RWPE1 (cell line): ENCODE data around the gene NPPB.

Source experiments
- CTCF ChIA-PET: fragments of 350-600 bp; sonication (Branson Sonifier 250); formaldehyde crosslinking; extraction: SDS; loops from one replicate; lab custom pipeline; 2021; lab: Yijun Ruan, JAX
- POLR2A ChIA-PET: fragments of 400-600 bp; formaldehyde crosslinking; extraction: SDS; loops from one replicate; lab custom pipeline; 2020; ENCODE audit warnings: antibody characterized with exemption; ENCODE audit not compliant: low non-redundant PET; lab: Yijun Ruan, JAX
- DNase-seq: peaks from one replicate; pipeline ENCODE4 v3.0.0; 2012; ENCODE audit warnings: low spot score
- H3K27ac ChIP-seq: fragments of 450-650 bp; 2 replicates; pipeline ENCODE4 v1.5.1; 2017
- CTCF ChIP-seq: fragments of 450-650 bp; conservative IDR thresholded peaks from 2 replicates; pipeline ENCODE4 v1.5.1; 2017; ENCODE audit warnings: low read depth, mild to moderate bottlenecking

The NPPB gene

GRCh38 chr1:11860083-11860482 lies 1.3 kb upstream of the NPPB start:
- ChIA-PET POLR2A (no interaction called here), CTCF (interaction anchor here (0.6 to 0.7 kb wide), 2 partner anchors 13 to 107 kb away, joined by 5 to 6 read pairs; no protein-coding TSS in a partner anchor)
- no peak for DNase-seq
- no peak for TF ChIP-seq CTCF
- no peak overlapping the region for H3K27ac ChIP-seq

GRCh38 chr1:11858968-11859871 lies 475 bp upstream of the NPPB start:
- DNase-seq: peak; percentile 73
- TF ChIP-seq CTCF: peak; percentile 28; the same call in 1 of the 2 replicates
- CTCF ChIA-PET: interaction anchor here (0.6 kb wide), 1 partner anchor 108 kb away, joined by 6 read pairs; no protein-coding TSS in a partner anchor

GRCh38 chr1:11858158-11858557 lies 587 bp downstream of the NPPB start:
- ChIA-PET POLR2A (no interaction called here), CTCF (no interaction called here)
- no peak for TF ChIP-seq CTCF
- DNase-seq: no peak
- no peak overlapping the region for H3K27ac ChIP-seq

More at GRCh38 chr1:11858968-11859871, 475 bp upstream of the NPPB start:
- POLR2A ChIA-PET: no interaction called here
- no peak overlapping the region for H3K27ac ChIP-seq

- POLR2A ChIA-PET: no interaction called here
- CTCF ChIA-PET: no interaction called here
- TF ChIP-seq CTCF: no peak
- DNase-seq: no peak
- no peak overlapping the region for H3K27ac ChIP-seq
These were observed 1.4 kb downstream of the NPPB start for GRCh38 chr1:11857164-11857851.

- no peak for DNase-seq
- ChIA-PET CTCF (no interaction called here), POLR2A (no interaction called here)
- no peak for TF ChIP-seq CTCF
- H3K27ac ChIP-seq: no peak overlapping the region
These were observed 2.0 kb downstream of the NPPB start for GRCh38 chr1:11856698-11857097.

- ChIA-PET CTCF (interaction anchor here (1.2 kb wide), 1 partner anchor 535 kb away, joined by 3 read pairs; no protein-coding TSS in a partner anchor), POLR2A (interaction anchor here (0.7 kb wide), 1 partner anchor 126 kb away, joined by 5 read pairs; no protein-coding TSS in a partner anchor)
- DNase-seq: no peak
- TF ChIP-seq CTCF: no peak
- no peak overlapping the region for H3K27ac ChIP-seq
These were observed 3.3 kb downstream of the NPPB start for GRCh38 chr1:11855430-11855829.
